Astrocyte of the spinal cord (primary cell): ENCODE results near the gene WDR13.

Source experiments
- DNase-seq: peaks from one replicate; pipeline ENCODE4 v3.0.0; 2011; ENCODE audit warnings: low read depth, low spot score
- H3K4me3 ChIP-seq: 2 replicates; pipeline ENCODE4 v1.5.1; 2011; ENCODE audit warnings: low read depth, mild to moderate bottlenecking, low read length, moderate library complexity
- CTCF ChIP-seq: IDR thresholded peaks from 2 replicates; pipeline ENCODE4 v1.5.1; 2012; ENCODE audit warnings: low read depth, mild to moderate bottlenecking, low read length, inconsistent platforms
- in situ Hi-C: cut with HindIII; loops from 2 replicates; pipeline ENCODE4 v1.10.0; 2017; ENCODE audit warnings: low sequenced_read_pairs

The WDR13 gene

GRCh38 chrX:48606091-48606490, 8.8 kb downstream of the WDR13 start:
- no peak for DNase-seq
- TF ChIP-seq CTCF, result peak; percentile 4
- no peak overlapping the region for H3K4me3 ChIP-seq
- in situ Hi-C loops, result no loop called here

- no peak for DNase-seq
- no peak overlapping the region for H3K4me3 ChIP-seq
- in situ Hi-C loops, result no loop called here
- no peak for TF ChIP-seq CTCF
Measured at GRCh38 chrX:48611703-48612102, 14.4 kb downstream of the WDR13 start.

GRCh38 chrX:48613502-48614160, 16.3 kb downstream of the WDR13 start:
- in situ Hi-C loops, result no loop called here
- TF ChIP-seq CTCF, result no peak
- no peak for DNase-seq
- H3K4me3 ChIP-seq, result no peak overlapping the region

GRCh38 chrX:48616576-48616975, 19.3 kb downstream of the WDR13 start:
- H3K4me3 ChIP-seq, result no peak overlapping the region
- DNase-seq, result peak; percentile 13
- in situ Hi-C loops, result no loop called here
- no peak for TF ChIP-seq CTCF

- in situ Hi-C loops, result no loop called here
Measured at GRCh38 chrX:48617542-48618340, 20.4 kb downstream of the WDR13 start.

More at GRCh38 chrX:48617542-48618340, 20.4 kb downstream of the WDR13 start:
- TF ChIP-seq CTCF, result no peak
- peak; percentile 45 for DNase-seq
- H3K4me3 ChIP-seq, result no peak overlapping the region
